NCI-H748 treated with DMSO at 0.1 percent for 48 hours (cell line): ENCODE measurements around the gene VASH1.

Experiments used
- DNase-seq: peaks from one replicate; lab custom pipeline; 2025; lab: John Stamatoyannopoulos, UW

VASH1 gene

DNA sequence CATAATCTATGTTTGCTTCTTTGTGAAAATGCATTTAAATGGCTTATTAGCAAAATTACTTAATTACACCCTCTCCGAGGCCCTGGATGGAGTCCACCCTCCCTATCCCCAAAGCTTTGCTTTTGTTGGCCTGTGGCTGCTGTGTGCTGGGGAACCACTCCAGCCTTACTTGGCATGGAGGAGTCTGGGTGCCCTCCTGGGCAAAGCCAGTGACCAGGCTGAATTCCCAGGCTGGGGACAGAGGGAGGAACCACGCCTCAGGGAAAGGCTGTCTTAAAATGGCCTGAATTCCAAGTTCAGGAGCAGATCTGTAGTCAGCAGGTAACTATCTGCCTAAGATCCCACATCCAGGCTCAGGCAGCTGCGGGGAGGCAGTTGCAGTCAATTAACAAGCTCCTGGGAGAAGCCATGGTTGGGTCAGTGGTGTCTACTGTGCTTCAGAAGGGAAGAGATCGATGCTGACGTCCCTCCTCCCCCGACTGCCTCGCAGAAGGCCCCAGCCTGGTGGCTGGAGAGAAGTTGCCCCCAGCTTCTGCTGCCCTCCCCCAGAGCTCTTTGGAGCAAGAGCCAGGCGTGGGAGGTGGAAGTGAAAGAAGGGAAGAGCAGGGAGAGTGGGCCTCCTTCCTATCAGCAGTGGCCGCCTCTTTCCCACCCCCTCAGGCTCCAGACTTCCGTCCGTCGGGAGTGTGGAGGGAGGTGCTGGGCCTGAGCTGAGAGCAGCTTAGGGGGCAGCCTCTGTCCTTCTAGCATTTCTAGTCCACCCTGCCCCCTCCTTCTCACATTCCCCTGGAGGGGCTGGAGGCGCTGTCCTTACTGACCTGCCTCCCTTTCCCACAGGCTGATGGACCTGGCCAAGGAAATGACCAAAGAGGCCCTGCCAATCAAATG lies 11.3 kb downstream of the VASH1 start:
- no peak for DNase-seq

GRCh38 chr14:76773188-76773885 lies 12.1 kb downstream of the VASH1 start:
- no peak for DNase-seq

GRCh38 chr14:76773956-76774820 lies 12.9 kb downstream of the VASH1 start:
- DNase-seq, result no peak

GRCh38 chr14:76774821-76775694 lies 13.8 kb downstream of the VASH1 start:
- DNase-seq, result no peak

DNA sequence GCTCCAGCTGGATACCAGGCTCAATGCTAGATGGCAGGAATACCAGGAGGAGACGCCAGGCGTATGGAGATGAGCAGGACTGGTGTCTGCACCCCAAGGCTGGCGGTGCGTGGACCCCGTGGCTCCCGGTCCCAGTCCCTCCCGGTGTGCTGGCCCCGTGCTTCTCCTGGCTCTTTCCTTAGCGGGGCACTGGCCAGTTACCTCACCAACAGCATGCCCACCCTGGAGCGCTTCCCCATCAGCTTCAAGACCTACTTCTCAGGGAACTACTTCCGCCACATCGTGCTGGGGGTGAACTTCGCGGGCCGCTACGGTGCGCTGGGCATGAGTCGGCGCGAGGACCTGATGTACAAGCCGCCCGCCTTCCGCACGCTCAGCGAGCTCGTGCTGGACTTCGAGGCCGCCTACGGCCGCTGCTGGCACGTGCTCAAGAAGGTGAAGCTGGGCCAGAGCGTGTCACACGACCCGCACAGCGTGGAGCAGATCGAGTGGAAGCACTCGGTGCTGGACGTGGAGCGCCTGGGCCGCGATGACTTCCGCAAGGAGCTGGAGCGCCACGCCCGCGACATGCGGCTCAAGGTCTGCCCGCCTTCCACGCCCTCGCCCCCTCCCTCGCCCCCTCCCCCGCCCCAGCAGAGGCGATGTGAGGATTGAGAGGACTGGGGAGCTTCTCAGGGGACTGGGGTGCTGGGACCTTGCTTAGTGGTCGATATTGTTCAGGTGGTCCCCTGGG lies 14.6 kb downstream of the VASH1 start:
- DNase-seq, result no peak

DNA sequence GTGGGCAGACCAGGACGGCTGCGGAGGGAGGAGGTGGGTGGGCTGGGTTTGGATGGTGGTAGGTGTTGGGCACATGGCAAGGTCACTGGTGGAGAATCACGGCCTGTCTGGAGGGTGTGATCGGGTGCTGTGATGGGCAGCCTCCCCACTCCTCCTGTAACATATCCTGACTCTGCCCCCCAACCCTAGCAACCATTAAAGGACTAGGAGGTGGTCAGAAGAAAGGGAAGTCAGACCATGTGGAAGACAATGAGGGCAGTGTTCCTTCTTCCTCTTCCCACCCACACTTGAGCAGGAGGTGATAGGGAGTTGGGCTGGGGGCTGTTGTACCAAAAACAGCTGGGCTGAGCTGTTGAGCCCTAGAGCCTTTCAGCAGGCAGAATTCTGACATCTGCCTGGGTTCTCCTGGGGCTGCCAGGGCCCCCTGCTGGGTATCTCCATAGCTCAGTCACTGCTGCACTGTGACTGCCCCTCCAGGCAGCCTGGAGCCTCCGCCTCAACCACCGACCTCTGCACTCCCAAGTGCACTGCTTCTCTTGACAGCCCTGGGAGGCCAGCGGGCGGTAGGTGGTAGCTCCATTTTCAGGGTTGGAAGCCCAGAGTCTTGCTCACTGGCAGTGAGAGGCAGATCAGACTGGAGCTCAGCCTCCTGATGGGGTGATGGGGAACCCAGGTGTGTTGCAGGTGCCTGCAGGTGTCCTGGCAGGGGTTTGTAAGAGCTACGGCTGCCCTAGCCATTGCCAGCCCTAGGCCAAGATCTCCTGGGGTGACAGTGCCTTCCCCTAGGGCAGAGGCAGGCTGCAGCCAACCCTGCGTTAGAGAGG lies 15.4 kb downstream of the VASH1 start:
- no peak for DNase-seq

- no peak for DNase-seq
Observed at GRCh38 chr14:76777721-76778120, 16.5 kb downstream of the VASH1 start.

- DNase-seq, result no peak
Observed at GRCh38 chr14:76778546-76779215, 17.4 kb downstream of the VASH1 start.

DNA sequence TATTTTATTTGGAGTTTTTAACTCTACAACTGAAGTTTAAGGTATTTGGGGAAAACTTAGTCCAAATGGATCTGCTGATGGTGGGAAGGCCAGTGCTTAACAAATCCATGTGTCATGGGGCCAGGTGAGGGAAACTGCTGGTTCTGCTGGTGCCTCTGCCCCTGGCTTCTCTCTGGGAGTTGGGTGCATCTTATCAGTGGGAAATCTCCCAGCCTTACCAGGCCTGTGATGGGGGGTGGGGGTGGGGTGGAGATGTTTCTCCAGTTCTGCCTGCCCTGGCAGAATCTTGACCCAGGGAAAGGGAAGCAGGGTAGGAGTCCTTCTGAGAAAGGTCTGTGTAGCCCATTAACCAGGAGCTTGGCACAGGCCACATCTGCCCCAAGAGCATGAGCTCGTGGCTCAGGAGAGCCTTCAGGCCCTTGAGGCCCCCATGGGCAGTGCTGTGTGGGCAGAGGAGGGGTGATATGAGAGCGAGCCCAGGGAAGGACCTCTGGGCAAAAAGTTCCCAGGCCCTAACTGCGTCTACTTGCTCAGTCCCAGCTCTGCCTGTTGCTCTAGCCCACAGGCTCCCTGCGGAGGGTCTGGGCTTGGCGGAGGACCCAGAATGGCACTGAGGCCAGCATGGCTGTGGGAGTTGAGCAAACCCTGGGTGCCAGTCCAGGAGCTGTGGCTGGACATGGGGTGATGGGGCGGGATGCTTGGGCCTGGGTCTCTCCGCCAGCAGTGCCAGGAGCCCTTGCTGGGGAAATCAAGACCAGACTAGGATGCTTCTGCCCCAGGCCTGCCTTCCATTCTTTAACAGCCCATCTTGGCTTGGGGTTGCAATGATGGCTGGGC lies 18.2 kb downstream of the VASH1 start:
- no peak for DNase-seq

GRCh38 chr14:76780058-76780345 lies 18.7 kb downstream of the VASH1 start:
- DNase-seq, result no peak

DNA sequence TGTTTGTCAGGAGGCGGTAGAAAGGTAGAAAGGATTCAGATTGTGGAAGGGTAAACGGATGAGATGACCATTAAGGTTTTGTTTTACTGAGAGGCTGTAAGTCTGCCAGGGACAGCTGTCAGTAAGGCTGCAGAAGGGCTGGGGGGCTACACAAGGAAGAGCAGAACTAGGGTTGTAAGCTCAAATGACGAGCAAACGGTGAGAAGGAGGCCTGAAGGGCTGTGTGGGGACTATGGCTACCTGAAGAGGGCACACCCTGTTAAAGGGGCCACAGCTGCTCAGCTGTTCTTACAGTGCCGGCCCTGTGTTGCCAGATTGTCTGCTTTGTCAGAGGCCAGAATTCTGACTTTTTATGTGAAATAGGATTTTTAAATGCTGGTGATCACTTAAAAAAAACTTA lies 19.1 kb downstream of the VASH1 start:
- DNase-seq, result no peak

DNA sequence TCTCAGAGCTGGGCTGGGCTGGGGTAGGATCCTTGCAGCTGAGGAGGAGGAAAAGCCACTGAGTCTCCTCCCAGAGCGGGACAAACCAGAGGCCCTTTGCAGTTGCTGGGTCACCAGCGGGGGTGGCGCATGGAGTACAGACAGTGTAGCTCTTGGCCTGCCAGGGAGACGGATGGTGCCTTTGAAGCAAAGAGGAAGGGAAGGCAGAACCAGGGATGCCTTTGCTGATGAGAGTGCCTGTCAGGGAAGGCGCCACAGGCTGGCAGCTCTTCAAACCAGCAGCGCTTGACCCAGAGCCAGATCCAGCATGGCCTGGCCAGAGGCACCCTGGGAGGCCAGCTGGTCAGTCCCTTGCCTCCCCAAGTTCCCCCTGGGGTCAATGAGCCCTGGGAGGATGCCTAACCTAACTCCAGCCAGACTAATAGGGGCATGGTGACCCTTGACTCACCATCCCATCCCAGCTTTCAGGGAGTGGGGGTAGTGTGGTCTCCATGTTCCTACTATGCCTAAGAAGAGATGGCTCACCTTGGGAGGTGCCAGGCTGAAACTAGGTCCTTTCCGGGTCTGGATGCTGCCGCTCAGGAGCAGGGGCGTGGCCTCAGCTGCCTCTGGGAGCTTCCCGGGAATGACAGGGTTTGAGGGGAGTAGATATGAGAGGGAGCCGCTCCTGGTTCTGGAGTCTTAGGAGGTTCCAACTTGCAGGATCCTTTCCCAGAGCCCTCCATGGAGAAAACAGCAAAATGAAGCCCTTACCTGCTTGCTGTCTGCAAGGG lies 19.8 kb downstream of the VASH1 start:
- no peak for DNase-seq

- DNase-seq, result no peak
Observed at GRCh38 chr14:76781648-76782051, 20.4 kb downstream of the VASH1 start.

DNA sequence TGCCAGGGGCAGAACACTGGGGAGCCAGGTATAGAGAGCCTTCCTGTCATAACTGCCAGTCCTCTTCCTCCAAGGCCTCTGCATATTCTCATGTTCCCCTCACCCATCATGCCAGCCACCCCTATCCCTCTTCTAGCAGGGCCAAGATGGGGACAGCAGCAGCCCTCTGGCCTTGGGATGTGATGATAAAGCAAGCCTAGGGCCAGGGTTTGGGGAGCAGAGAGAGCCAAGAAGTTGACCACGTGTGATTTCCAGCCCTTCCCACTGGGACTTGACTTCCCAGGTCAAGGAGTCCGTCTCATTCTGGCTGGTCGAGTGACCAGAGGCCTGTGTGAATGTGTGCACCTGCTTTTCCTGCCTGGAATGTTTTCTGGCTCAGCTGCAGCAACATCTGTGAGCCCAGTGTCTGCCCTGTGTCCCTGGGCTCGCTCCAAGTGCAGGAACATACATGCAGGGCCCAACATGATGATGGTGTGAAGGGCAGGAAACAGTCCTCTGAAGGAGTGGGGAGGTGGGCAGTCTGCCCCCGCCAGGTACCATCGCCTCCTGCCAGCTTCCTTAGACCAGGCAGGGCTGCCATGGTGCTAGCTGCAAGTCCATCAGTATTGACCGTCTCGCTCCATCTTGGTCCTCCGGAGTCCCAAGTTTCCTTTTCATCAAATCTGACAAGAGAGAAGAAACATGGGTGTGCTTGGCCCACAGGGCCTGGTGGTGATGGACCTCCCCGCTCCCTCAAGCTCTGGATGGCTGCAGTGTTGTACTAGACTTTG lies 21.0 kb downstream of the VASH1 start:
- DNase-seq, result no peak

GRCh38 chr14:76782885-76783566 lies 21.8 kb downstream of the VASH1 start:
- DNase-seq, result no peak

- DNase-seq, result no peak
Observed at GRCh38 chr14:76784266-76784874, 23.1 kb downstream of the VASH1 start.
